H1 (cell line): ENCODE measurements around the gene MUC16. TPM values are rescaled to one million over a fixed set of nuclear protein-coding genes. Genes with fewer than 3 reads are reported as not detected.

Experiments used
- CTCF ChIA-PET: fragments of 300-600 bp; sonication (Branson Sonifier 250); formaldehyde crosslinking; loops from one replicate; lab custom pipeline; 2021; ENCODE audit not compliant: partially characterized antibody; lab: Charles Lee
- POLR2A ChIA-PET: fragments of 300-600 bp; sonication (Branson Sonifier 250); formaldehyde crosslinking; loops from one replicate; lab custom pipeline; 2021; ENCODE audit warnings: inconsistent platforms; ENCODE audit not compliant: partially characterized antibody; lab: Charles Lee
- DNase-seq, 2 experiments: peaks; one replicate each; pipeline versions ENCODE4 v3.0.0 to v3.0.0-alpha.2; 2010 to 2022; ENCODE audit warnings: low spot score in 2 of 2, low read depth in 1 of 2, mixed read lengths in 1 of 2
- FAIRE-seq: peaks from 2 replicates; lab custom pipeline; 2011; peaks lifted over from hg19 to GRCh38; lab: Jason Lieb, UNC
- H2AFZ ChIP-seq: 2 replicates; pipeline ENCODE4 v1.8.1; 2012; ENCODE audit warnings: low read length, inconsistent platforms
- H2AK5ac ChIP-seq: 2 replicates; pipeline ENCODE4 v1.6.1; 2013; ENCODE audit warnings: low read depth, low read length
- H2BK120ac ChIP-seq: replicated peaks from 2 replicates; pipeline ENCODE3; 2013; ENCODE audit warnings: low read depth, low read length, inconsistent platforms
- H2BK12ac ChIP-seq: 2 replicates; pipeline ENCODE4 v1.6.1; 2013; ENCODE audit warnings: low read depth, low read length
- H2BK15ac ChIP-seq: 2 replicates; pipeline ENCODE4 v1.6.1; 2013; ENCODE audit warnings: low read length
- H2BK20ac ChIP-seq: 2 replicates; pipeline ENCODE4 v1.6.1; 2013; ENCODE audit warnings: low read length
- H2BK5ac ChIP-seq: 2 replicates; pipeline ENCODE4 v1.6.1; 2013; ENCODE audit warnings: low read depth, low read length
- H3K14ac ChIP-seq: 2 replicates; pipeline ENCODE4 v1.6.1; 2013; ENCODE audit warnings: inconsistent platforms; ENCODE audit not compliant: insufficient read length
- H3K18ac ChIP-seq: 2 replicates; pipeline ENCODE4 v1.6.1; 2013; ENCODE audit warnings: low read length; ENCODE audit errors: extremely low read depth
- H3K23ac ChIP-seq: 2 replicates; pipeline ENCODE4 v1.6.1; 2013; ENCODE audit warnings: inconsistent platforms; ENCODE audit not compliant: insufficient read length
- H3K23me2 ChIP-seq: 2 replicates; pipeline ENCODE4 v1.6.1; 2013; ENCODE audit warnings: low read depth, low read length
- H3K27ac ChIP-seq: 2 replicates; pipeline ENCODE4 v1.6.1; 2011; ENCODE audit warnings: low read depth, low read length, inconsistent platforms
- H3K27me3 ChIP-seq, 4 experiments: replicated peaks in 1 of 4; 1 replicate in 1 of 4; 2 replicates in 3 of 4; pipeline versions ENCODE4 v1.6.1 to v1.8.1; 2011 to 2013; ENCODE audit warnings: low read length in 3 of 4, mild to moderate bottlenecking in 3 of 4, inconsistent platforms in 2 of 4, mixed read lengths in 2 of 4, moderate library complexity in 1 of 4; ENCODE audit not compliant: control insufficient read depth in 3 of 4, insufficient read depth in 3 of 4; ENCODE audit errors: extremely low read depth in 1 of 4
- H3K36me3 ChIP-seq, 4 experiments: 2 replicates each; pipeline versions ENCODE4 v1.6.1 to v1.8.1; 2011 to 2013; ENCODE audit warnings: mild to moderate bottlenecking in 4 of 4, low read length in 3 of 4, moderate library complexity in 2 of 4, control low read depth in 1 of 4, inconsistent platforms in 1 of 4; ENCODE audit not compliant: insufficient read depth in 4 of 4, control insufficient read depth in 2 of 4
- H3K4ac ChIP-seq: replicated peaks from 2 replicates; pipeline ENCODE3; 2013; ENCODE audit warnings: low read length, low read depth, mixed read lengths, inconsistent platforms; ENCODE audit not compliant: insufficient read length
- H3K4me1 ChIP-seq, 4 experiments: replicated peaks in 1 of 4; 1 replicate in 1 of 4; 2 replicates in 3 of 4; pipeline versions ENCODE4 v1.6.1 to v1.8.1; 2011 to 2013; ENCODE audit warnings: low read length in 3 of 4, inconsistent platforms in 2 of 4, mixed read lengths in 1 of 4; ENCODE audit not compliant: insufficient read depth in 4 of 4, control insufficient read depth in 3 of 4
- H3K4me2 ChIP-seq, 2 experiments: 2 replicates each; pipeline versions ENCODE4 v1.6.1 to v1.8.1; 2011 to 2013; ENCODE audit warnings: low read depth in 2 of 2, low read length in 2 of 2, control low read depth in 1 of 2, inconsistent platforms in 1 of 2, mild to moderate bottlenecking in 1 of 2; ENCODE audit not compliant: insufficient read depth in 1 of 2
- H3K4me3 ChIP-seq, 4 experiments: fragments of 200-600, 300-600 bp in 1 of 4; sonication (generic), shearing (Covaris generic), sonication (Bioruptor Twin) in 1 of 4; 2 replicates each; pipeline versions ENCODE4 v1.5.1 to v1.8.1; 2011 to 2016; ENCODE audit warnings: low read length in 4 of 4, low read depth in 3 of 4, control low read depth in 2 of 4, inconsistent platforms in 2 of 4, mild to moderate bottlenecking in 2 of 4, mixed read lengths in 1 of 4, moderate library complexity in 1 of 4; ENCODE audit not compliant: insufficient read depth in 2 of 4; ENCODE audit errors: extremely low read depth in 1 of 4
- H3K56ac ChIP-seq: replicated peaks from 2 replicates; pipeline ENCODE3; 2013; ENCODE audit warnings: low read depth, mild to moderate bottlenecking, mixed read lengths, low read length, inconsistent platforms; ENCODE audit not compliant: insufficient read length
- H3K79me1 ChIP-seq: 2 replicates; pipeline ENCODE4 v1.6.1; 2013; ENCODE audit warnings: low read depth, low read length, control low read depth
- H3K79me2 ChIP-seq, 2 experiments: 2 replicates each; pipeline versions ENCODE4 v1.6.1 to v1.8.1; 2012 to 2013; ENCODE audit warnings: low read length in 2 of 2, mild to moderate bottlenecking in 2 of 2, inconsistent platforms in 1 of 2; ENCODE audit not compliant: insufficient read depth in 2 of 2, control insufficient read depth in 1 of 2
- H3K9ac ChIP-seq, 4 experiments: replicated peaks in 1 of 4; 1 replicate in 1 of 4; 2 replicates in 3 of 4; pipeline versions ENCODE4 v1.6.1 to v1.8.1; 2011 to 2013; ENCODE audit warnings: low read depth in 3 of 4, low read length in 3 of 4, control low read depth in 2 of 4, mild to moderate bottlenecking in 2 of 4, moderate library complexity in 2 of 4, inconsistent platforms in 1 of 4; ENCODE audit errors: extremely low read depth in 1 of 4
- H3K9me3 ChIP-seq, 2 experiments: 2 replicates each; pipeline versions ENCODE4 v1.6.1 to v1.8.1; 2012 to 2013; ENCODE audit warnings: mild to moderate bottlenecking in 2 of 2, moderate library complexity in 2 of 2, control low read depth in 1 of 2, inconsistent platforms in 1 of 2, low read depth in 1 of 2, low read length in 1 of 2, mixed read lengths in 1 of 2; ENCODE audit not compliant: insufficient read depth in 2 of 2
- H4K20me1 ChIP-seq, 2 experiments: replicated peaks in 1 of 2; 2 replicates each; pipeline versions ENCODE3 to v1.8.1; 2011 to 2013; ENCODE audit warnings: inconsistent platforms in 2 of 2, low read length in 2 of 2, mild to moderate bottlenecking in 1 of 2; ENCODE audit not compliant: insufficient read depth in 2 of 2, control insufficient read depth in 1 of 2
- H4K5ac ChIP-seq: 2 replicates; pipeline ENCODE4 v1.6.1; 2013; ENCODE audit warnings: low read length, low read depth, mixed read lengths, inconsistent platforms; ENCODE audit not compliant: insufficient read length
- H4K8ac ChIP-seq: 2 replicates; pipeline ENCODE4 v1.8.0; 2013; ENCODE audit warnings: mild to moderate bottlenecking, moderate library complexity, low read length, inconsistent platforms; ENCODE audit not compliant: insufficient read depth; ENCODE audit errors: extremely low read depth
- H4K91ac ChIP-seq: replicated peaks from 2 replicates; pipeline ENCODE3; 2013; ENCODE audit warnings: low read length, mixed read lengths, inconsistent platforms; ENCODE audit not compliant: insufficient read length
- KDM1A ChIP-seq: fragments of 200-600, 300-600 bp; sonication (generic); IDR thresholded peaks from 2 replicates; pipeline ENCODE4 v1.7.1; 2016; ENCODE audit warnings: mild to moderate bottlenecking, low read length, borderline replicate concordance
- MAX ChIP-seq: IDR thresholded peaks from 2 replicates; pipeline ENCODE4 v1.6.1; 2012; ENCODE audit warnings: inconsistent platforms
- TAF7 ChIP-seq: optimal IDR thresholded peaks from 2 replicates; pipeline ENCODE3; 2011; ENCODE audit warnings: low read depth, mild to moderate bottlenecking, inconsistent platforms, low read length, moderate library complexity, borderline replicate concordance
- WGBS, 2 experiments: shearing (Covaris generic) in 1 of 2; methylation state at CpG; one replicate each; pipeline versions ENCODE4 v1.1.6 to v1.1.7; 2013 to 2015; ENCODE audit warnings: low lambda C conversion rate in 2 of 2, mixed read lengths in 2 of 2, inconsistent platforms in 1 of 2, low coverage in 1 of 2, missing lambda C conversion rate in 1 of 2; ENCODE audit not compliant: insufficient replicate concordance in 2 of 2, insufficient coverage in 1 of 2, insufficient read length in 1 of 2; ENCODE audit errors: extremely low coverage in 1 of 2, missing lambda C conversion rate in 1 of 2; 5-methylcytosine and 5-hydroxymethylcytosine counted together
- polyA plus RNA-seq, 7 experiments: library from polyadenylated mRNA; depleted of rRNA in 3 of 7; stranded (reverse) in 5 of 7; unstranded in 2 of 7; fragments of >200 nt in 5 of 7; fragments of 200-250 nt in 2 of 7; gene quantifications; 1 replicate in 5 of 7; 2 replicates in 1 of 7; 4 replicates in 1 of 7; pipeline versions ENCODE4 v1.2.1 to v1.2.3, GENCODE V29; 2011 to 2013; ENCODE audit warnings: missing spikeins in 2 of 7, mixed read lengths in 2 of 7
- total RNA-seq: library from RNA; stranded (reverse); fragmentation: NEBNext Ultra II Directional; extraction: Animal tissue kit (Norgen Biotek cat#: 25700); gene quantifications from 2 replicates; pipeline ENCODE4 v1.2.1, GENCODE V29; 2021
- TF ChIP-seq, protein P1 (sequence below): IDR thresholded peaks from 2 replicates; pipeline ENCODE4 v1.6.1; 2012; ENCODE audit warnings: inconsistent platforms

Gene MUC16
- total and polyA plus RNA-seq, 2 of the 8 experiments (the other 6 are each of a cell fraction or from before 2014, with no cell fraction given), result 0.17 to 0.60 TPM

- Histone ChIP-seq H4K5ac (no peak overlapping the region), H3K79me2 (no peaks in the 10 kb centered on the region), H3K27me3 (no peaks in the 10 kb centered on the region), H3K56ac (no peak overlapping the region), H3K4me2 (no peak overlapping the region), H3K14ac (no peak overlapping the region), H3K4me3 (no peak overlapping the region), H3K36me3 (no peaks in the 10 kb centered on the region), H3K18ac (no peak overlapping the region), H4K8ac (no peak overlapping the region), H3K4ac (no peak overlapping the region), H2BK12ac (no peak overlapping the region), H3K79me1 (no peaks in the 10 kb centered on the region), H3K4me1 (peaks cover 0 to 3% (median 2%) of the 10 kb centered on the region in 4 experiments; a peak in 2 of 7 replicates), H2AFZ (no peak overlapping the region), H2AK5ac (no peak overlapping the region), H3K9ac (no peak overlapping the region), H3K23me2 (no peaks in the 10 kb centered on the region), H2BK5ac (no peak overlapping the region), H2BK20ac (no peak overlapping the region), H4K91ac (no peak overlapping the region), H3K27ac (no peak overlapping the region), H2BK15ac (no peak overlapping the region), H2BK120ac (no peak overlapping the region), H3K9me3 (no peaks in the 10 kb centered on the region), H4K20me1 (no peaks in the 10 kb centered on the region), H3K23ac (no peak overlapping the region)
- ChIA-PET CTCF (no interaction called here), POLR2A (no interaction called here)
- DNase-seq (no peak), FAIRE-seq (no peak)
- WGBS, 2 experiments, result 95% methylated on average over 1 of the region's 1 CpG; no CpG with 5 or more reads in 1 of the 2 experiments
- TF ChIP-seq MAX (no peak), TAF7 (no peak), KDM1A (0 out of 2 replicates have a peak, but pooled peaks have one; percentile 37)
- TF ChIP-seq, protein P1, sequence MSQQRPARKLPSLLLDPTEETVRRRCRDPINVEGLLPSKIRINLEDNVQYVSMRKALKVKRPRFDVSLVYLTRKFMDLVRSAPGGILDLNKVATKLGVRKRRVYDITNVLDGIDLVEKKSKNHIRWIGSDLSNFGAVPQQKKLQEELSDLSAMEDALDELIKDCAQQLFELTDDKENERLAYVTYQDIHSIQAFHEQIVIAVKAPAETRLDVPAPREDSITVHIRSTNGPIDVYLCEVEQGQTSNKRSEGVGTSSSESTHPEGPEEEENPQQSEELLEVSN, result no peak
- TF ChIP-seq, all 59 proteins: peak for 1
Observed at GRCh38 chr19:9013988-9014387, 3.8 kb upstream of the MUC16 start.
